NCI-H2196 (cell line): Measurements from ENCODE around the gene KCNK13.
"Not testable (repeated sequence)": the region's sequence is repeated elsewhere in the genome, so short reads cannot be mapped to it uniquely, and the experiment has no call there.

Source experiments
- DNase-seq: peaks from one replicate; lab custom pipeline; 2025; ENCODE audit not compliant: unreplicated experiment; lab: John Stamatoyannopoulos, UW

KCNK13 gene

GRCh38 chr14:90191154-90191553 lies 129.4 kb downstream of the KCNK13 start:
- no peak for DNase-seq

GRCh38 chr14:90191585-90191984 lies 129.8 kb downstream of the KCNK13 start:
- no peak for DNase-seq

DNA sequence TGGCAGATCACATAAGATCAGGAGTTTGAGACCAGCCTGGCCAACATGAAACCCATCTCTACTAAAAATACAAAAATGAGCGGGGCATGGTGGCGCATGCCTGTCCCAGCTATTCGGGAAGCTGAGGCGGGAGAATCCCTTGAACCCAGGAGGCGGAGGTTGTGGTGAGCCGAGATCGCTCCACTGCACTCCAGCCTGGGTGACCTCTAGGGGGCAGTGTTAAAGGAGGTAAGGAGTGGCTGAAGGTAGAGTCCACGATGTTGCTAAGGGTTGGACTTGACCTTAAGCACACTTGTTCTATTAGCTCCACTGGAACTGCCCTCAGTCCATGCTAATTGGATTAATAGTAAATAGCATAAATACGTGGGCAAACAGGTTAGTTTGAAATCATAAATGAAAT lies 132.1 kb downstream of the KCNK13 start:
- DNase-seq = no peak

- no peak for DNase-seq
Observed at GRCh38 chr14:90194706-90195105, 132.9 kb downstream of the KCNK13 start.

DNA sequence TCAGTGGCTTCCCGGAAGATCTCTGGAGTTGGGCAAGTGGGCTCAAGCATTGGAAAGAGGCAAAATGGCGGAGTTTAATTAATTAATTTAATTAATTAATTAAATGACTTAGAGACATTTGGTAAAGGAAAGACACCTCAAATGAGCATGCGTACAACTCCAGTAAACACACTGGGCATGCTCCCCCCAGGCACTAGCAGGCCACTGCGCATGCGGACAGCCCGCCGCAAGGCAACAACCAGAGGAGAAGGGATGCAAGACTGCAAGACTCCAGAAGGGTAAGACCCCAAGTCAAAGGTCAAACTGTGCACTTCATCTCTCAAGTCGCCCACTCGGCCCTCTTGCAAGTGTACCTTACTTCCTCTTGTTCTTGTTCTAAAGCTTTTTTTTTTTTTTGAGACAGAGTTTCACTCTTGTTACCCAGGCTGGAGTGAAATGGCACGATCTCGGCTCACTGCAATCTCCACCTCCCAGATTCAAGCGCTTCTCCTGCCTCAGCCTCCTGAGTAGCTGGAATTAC lies 136.8 kb downstream of the KCNK13 start:
- DNase-seq = no peak

GRCh38 chr14:90200546-90200945 lies 138.8 kb downstream of the KCNK13 start:
- not testable (repeated sequence) for DNase-seq

- no peak for DNase-seq
Observed at GRCh38 chr14:90201344-90201743, 139.6 kb downstream of the KCNK13 start.

DNA sequence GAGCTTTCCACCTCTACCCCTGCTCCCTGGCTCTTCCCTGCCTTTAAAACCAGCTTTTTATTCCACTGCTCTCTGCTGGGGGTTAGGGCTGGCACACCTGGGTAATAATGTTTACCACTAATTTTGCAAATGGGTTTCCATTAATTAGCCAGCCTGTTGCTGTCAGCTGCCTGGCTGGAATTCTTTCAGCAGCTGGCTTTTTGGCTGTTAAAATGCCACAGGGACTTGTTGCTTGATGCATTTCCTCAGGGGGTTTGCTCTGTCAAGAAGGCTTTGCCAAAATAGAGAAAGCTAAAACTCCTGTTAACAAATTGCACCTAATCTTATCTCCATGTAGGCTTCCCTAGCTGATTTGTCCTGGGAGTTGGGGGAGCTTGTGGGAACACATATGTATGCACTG lies 142.7 kb downstream of the KCNK13 start:
- no peak for DNase-seq

GRCh38 chr14:90213099-90213748 lies 151.4 kb downstream of the KCNK13 start:
- DNase-seq = no peak

DNA sequence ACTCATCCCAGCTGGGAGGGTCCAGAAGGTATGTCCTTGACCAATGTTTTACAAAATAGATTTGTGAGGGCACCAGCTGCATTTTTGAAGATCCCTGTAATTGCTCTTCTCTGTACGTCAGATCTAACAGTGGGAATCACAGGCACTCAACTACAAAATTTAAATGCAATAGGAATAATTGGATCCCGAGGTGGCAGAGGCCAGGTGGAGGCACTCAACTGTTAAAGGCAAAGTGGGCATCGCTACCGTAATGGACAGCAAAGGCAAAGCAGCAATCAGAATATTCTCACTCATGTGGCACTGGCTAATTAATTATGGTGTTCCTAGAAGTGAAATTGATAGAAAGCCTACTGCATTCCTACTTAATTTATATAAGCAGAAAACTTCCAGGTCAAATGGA lies 166.7 kb downstream of the KCNK13 start:
- DNase-seq = no peak

- not testable (repeated sequence) for DNase-seq
Observed at GRCh38 chr14:90229942-90230341, 168.1 kb downstream of the KCNK13 start.
